Measurements from ENCODE around the gene ZNF474. TPM values are rescaled to one million over a fixed set of nuclear protein-coding genes. Genes with fewer than 3 reads are reported as not detected.

Gene ZNF474
- total RNA-seq, 2 donors from 2014 or later = 0.20 TPM; not detected in 1

DNA sequence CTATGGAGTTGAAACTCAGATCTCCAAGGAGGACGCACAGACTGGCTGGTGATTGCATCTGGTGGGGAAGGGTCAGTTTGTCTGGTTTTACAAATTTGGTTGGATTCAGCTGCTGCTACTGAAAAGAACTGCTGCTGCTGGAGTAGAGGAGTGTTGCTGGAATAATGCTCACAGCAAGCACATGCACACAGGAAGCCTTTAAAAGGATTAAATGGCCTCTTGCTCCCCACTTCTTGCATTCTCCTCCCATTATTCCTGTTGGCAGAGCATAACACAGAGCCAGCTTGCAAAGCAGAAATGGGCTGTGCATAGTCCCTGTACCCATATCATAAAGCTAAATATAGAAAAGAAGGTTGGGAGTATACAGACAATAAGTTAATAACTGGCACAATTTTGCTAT lies 16.6 kb downstream of the ZNF474 start:
- TF ChIP-seq, protein P1, sequence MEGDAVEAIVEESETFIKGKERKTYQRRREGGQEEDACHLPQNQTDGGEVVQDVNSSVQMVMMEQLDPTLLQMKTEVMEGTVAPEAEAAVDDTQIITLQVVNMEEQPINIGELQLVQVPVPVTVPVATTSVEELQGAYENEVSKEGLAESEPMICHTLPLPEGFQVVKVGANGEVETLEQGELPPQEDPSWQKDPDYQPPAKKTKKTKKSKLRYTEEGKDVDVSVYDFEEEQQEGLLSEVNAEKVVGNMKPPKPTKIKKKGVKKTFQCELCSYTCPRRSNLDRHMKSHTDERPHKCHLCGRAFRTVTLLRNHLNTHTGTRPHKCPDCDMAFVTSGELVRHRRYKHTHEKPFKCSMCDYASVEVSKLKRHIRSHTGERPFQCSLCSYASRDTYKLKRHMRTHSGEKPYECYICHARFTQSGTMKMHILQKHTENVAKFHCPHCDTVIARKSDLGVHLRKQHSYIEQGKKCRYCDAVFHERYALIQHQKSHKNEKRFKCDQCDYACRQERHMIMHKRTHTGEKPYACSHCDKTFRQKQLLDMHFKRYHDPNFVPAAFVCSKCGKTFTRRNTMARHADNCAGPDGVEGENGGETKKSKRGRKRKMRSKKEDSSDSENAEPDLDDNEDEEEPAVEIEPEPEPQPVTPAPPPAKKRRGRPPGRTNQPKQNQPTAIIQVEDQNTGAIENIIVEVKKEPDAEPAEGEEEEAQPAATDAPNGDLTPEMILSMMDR (IDR thresholded peaks at IDR 0.05) = no peak
- H3K27me3 ChIP-seq = no peaks in the 10 kb centered on the region
- H3K9me3 ChIP-seq = no peaks in the 10 kb centered on the region
- H3K4me3 ChIP-seq = no peak overlapping the region
- no peak overlapping the region for H3K9ac ChIP-seq (ENCODE audit: low read depth in 2 of 2, low read length in 2 of 2)
- H3K4me1 ChIP-seq = no peaks in the 10 kb centered on the region
- H3K36me3 ChIP-seq = no peaks in the 10 kb centered on the region
- no peak for DNase-seq
- intact Hi-C loops (cut with DNase I) = no loop called here
- no peak overlapping the region for H3K27ac ChIP-seq

DNA sequence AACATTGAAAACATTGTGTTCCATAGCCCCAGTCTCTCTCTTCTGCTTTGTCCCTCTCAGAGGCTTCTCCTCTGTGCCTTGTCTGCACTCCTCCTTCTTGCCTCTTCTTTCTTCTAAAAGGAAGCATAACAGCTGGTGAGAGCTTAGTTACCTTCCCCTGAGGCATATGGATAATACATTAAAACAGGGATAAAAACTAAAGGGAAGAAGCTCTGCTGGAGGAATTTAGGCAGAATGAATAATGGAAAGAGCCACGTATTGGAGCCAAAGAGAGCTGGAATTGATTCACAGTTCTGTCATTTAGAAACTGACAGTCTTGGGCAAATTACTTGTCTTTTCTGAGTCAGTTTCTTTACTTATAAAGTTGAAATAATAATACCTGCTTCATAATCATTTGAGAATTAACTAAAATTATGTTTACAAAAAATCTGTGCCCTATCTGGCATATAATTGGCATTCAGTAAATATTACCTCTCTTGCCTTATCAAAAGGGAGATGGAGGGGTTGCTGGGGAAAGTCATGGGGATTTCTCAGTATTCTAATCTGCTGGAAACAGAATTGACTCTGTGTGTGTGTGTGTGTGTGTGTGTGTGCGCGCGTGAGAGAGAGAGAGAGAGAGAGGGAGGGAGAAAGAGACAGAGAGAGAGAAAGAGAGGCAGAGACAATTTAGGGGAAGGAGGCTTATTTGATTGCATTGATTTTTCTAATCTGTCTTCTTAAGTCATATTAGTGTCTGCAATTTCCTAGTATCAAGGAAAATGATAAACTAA lies 20.2 kb downstream of the ZNF474 start:
- no peak overlapping the region for H3K27ac ChIP-seq
- TF ChIP-seq, protein P1 (IDR thresholded peaks at IDR 0.05) = no peak
- no peaks in the 10 kb centered on the region for H3K4me1 ChIP-seq
- no peak for DNase-seq
- H3K9me3 ChIP-seq = no peaks in the 10 kb centered on the region
- intact Hi-C loops (cut with DNase I) = loop anchor here (10.0 kb wide), 1 partner anchor 55 kb away; no protein-coding TSS in a partner anchor
- no peak overlapping the region for H3K4me3 ChIP-seq
- H3K27me3 ChIP-seq = no peaks in the 10 kb centered on the region
- no peaks in the 10 kb centered on the region for H3K36me3 ChIP-seq
- H3K9ac ChIP-seq (ENCODE audit: low read depth in 2 of 2, low read length in 2 of 2) = no peak overlapping the region

- no peaks in the 10 kb centered on the region for H3K27me3 ChIP-seq
- DNase-seq = no peak
- no peaks in the 10 kb centered on the region for H3K9me3 ChIP-seq
- intact Hi-C loops (cut with DNase I) = loop anchor here (10.0 kb wide), 1 partner anchor 55 kb away; no protein-coding TSS in a partner anchor
- no peaks in the 10 kb centered on the region for H3K36me3 ChIP-seq
- H3K4me1 ChIP-seq = no peaks in the 10 kb centered on the region
- no peak overlapping the region for H3K9ac ChIP-seq (ENCODE audit: low read depth in 2 of 2, low read length in 2 of 2)
- no peak overlapping the region for H3K4me3 ChIP-seq
- TF ChIP-seq, protein P1 (IDR thresholded peaks at IDR 0.05) = no peak
- H3K27ac ChIP-seq = no peak overlapping the region
These were observed 20.9 kb downstream of the ZNF474 start for GRCh38 chr5:122150215-122150614.

GRCh38 chr5:122151640-122152039 lies 22.3 kb downstream of the ZNF474 start:
- Histone ChIP-seq H3K9ac (ENCODE audit: low read depth in 2 of 2, low read length in 2 of 2) (no peak overlapping the region), H3K9me3 (no peaks in the 10 kb centered on the region), H3K4me1 (no peaks in the 10 kb centered on the region), H3K27ac (no peak overlapping the region), H3K36me3 (no peaks in the 10 kb centered on the region), H3K27me3 (no peaks in the 10 kb centered on the region), H3K4me3 (no peak overlapping the region)
- intact Hi-C loops (cut with DNase I) = loop anchor here (10.0 kb wide), 1 partner anchor 57 kb away; no protein-coding TSS in a partner anchor
- DNase-seq = no peak
- TF ChIP-seq, protein P1 (IDR thresholded peaks at IDR 0.05) = no peak

DNA sequence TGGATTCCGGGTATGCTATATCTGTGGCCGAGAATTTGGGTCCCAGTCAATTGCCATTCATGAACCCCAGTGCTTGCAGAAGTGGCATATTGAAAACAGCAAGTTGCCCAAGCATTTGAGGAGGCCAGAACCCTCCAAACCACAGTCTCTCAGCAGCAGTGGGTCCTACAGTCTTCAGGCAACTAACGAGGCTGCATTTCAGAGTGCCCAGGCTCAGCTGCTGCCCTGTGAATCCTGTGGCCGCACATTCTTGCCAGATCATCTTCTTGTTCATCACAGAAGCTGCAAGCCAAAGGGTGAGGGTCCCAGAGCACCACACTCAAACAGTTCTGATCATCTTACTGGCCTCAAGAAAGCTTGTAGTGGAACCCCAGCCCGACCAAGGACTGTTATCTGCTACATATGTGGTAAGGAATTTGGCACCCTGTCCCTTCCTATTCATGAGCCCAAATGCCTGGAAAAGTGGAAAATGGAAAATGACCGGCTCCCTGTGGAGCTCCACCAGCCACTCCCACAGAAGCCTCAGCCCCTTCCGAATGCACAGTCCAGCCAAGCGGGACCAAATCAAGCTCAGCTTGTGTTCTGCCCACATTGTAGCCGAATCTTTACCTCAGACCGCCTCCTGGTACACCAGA lies 23.0 kb downstream of the ZNF474 start:
- H3K9ac ChIP-seq (ENCODE audit: low read depth in 2 of 2, low read length in 2 of 2) = no peak overlapping the region
- no peaks in the 10 kb centered on the region for H3K4me1 ChIP-seq
- no peak overlapping the region for H3K4me3 ChIP-seq
- TF ChIP-seq, protein P1 (IDR thresholded peaks at IDR 0.05) = no peak
- DNase-seq = no peak
- no peak overlapping the region for H3K27ac ChIP-seq
- H3K9me3 ChIP-seq = no peaks in the 10 kb centered on the region
- no peaks in the 10 kb centered on the region for H3K27me3 ChIP-seq
- intact Hi-C loops (cut with DNase I) = loop anchor here (10.0 kb wide), 1 partner anchor 58 kb away; no protein-coding TSS in a partner anchor
- H3K36me3 ChIP-seq = no peaks in the 10 kb centered on the region

Data from colonic mucosa (tissue), 4 donors.